Testis (tissue), 2 donors: ENCODE results near the gene PLB1.

ENCODE experiments used
- CTCF ChIP-seq, 3 experiments: fragments of 450-650 bp in 2 of 3; fragments of 200-600 bp in 1 of 3; sonication (generic) in 1 of 3; IDR thresholded peaks; one replicate each; pipeline ENCODE4 v1.5.1; 2016 to 2019; ENCODE audit warnings: antibody characterized with exemption in 3 of 3, mild to moderate bottlenecking in 2 of 3, moderate library complexity in 1 of 3
- POLR2A ChIP-seq: fragments of 450-650 bp; IDR thresholded peaks from one replicate; pipeline ENCODE4 v1.6.1; 2017; ENCODE audit warnings: antibody characterized with exemption, mild to moderate bottlenecking, moderate library complexity

DNA sequence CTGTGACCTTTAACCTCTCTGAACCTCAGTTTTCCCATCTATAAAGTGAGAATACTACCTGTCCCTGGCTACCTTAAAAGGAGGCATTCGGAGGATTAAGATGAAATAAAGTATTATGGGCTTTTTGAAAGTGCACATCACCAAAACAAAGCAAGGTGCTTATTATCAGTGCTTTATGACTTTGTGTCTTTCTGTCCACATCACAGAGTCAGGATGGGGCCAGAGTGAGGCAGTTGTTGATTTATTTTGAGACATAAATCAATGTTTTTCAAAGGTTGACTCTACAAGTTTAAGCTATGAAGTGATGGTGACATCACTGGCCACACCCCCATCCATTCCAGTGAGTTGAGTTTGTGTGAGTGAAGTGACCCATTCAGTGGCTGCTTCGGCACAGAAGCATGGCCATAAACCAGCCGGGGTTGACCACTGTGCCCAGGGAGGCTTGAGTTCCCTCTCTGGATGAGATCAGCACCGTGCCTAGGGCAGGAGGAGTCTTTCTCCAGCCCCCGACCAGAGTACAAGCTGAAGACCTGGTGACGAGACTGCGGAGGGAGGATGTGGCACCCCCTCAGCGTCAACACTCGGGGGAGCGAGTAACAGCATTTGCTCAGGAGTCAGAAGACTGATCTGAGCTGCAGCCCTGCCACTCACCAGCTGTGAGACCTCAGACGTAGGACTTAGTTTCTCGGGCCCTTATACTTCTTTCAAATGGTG is 166.8 kb downstream of the PLB1 start:
- TF ChIP-seq CTCF (IDR thresholded peaks at IDR 0.05) (no peak), POLR2A (no peak)
